ENCODE measurements around the gene STX4.

STX4 gene

GRCh38 chr16:30992931-30993816, 40.2 kb upstream of the STX4 start:
- H3K36me3 Mint-ChIP-seq (ENCODE audit: low read depth), result peaks cover 17% of the 10 kb centered on the region
- no peak overlapping the region for H3K4me3 Mint-ChIP-seq
- H3K27me3 Mint-ChIP-seq, result peaks cover 5% of the 10 kb centered on the region
- peak overlapping the region; percentile 47 for H3K27ac Mint-ChIP-seq
- intact Hi-C loops (cut with micrococcal nuclease), result no loop called here
- peaks cover 48% of the 10 kb centered on the region for H3K4me1 Mint-ChIP-seq (ENCODE audit: low read depth)
- H3K9me3 Mint-ChIP-seq, result no peaks in the 10 kb centered on the region

- peak overlapping the region; percentile 91 for H3K27ac Mint-ChIP-seq
- peaks cover 5% of the 10 kb centered on the region for H3K27me3 Mint-ChIP-seq
- peaks cover 10% of the 10 kb centered on the region for H3K36me3 Mint-ChIP-seq (ENCODE audit: low read depth)
- H3K4me3 Mint-ChIP-seq, result peak overlapping the region; percentile 75
- H3K4me1 Mint-ChIP-seq (ENCODE audit: low read depth), result peaks cover 36% of the 10 kb centered on the region
- H3K9me3 Mint-ChIP-seq, result no peaks in the 10 kb centered on the region
- intact Hi-C loops (cut with micrococcal nuclease), result loop anchor here (2.0 kb wide), 1 partner anchor 37 kb away; the partner anchor contains the start of gene STX4
Measured at GRCh38 chr16:30995927-30996323, 37.4 kb upstream of the STX4 start.

GRCh38 chr16:30996324-30996984, 36.9 kb upstream of the STX4 start:
- peaks cover 36% of the 10 kb centered on the region for H3K4me1 Mint-ChIP-seq (ENCODE audit: low read depth)
- intact Hi-C loops (cut with micrococcal nuclease), result loop anchor here (2.0 kb wide), 1 partner anchor 36 kb away; the partner anchor contains the start of gene STX4
- no peaks in the 10 kb centered on the region for H3K9me3 Mint-ChIP-seq
- peak overlapping the region; percentile 91 for H3K27ac Mint-ChIP-seq
- H3K36me3 Mint-ChIP-seq (ENCODE audit: low read depth), result peaks cover 10% of the 10 kb centered on the region
- peak overlapping the region; percentile 75 for H3K4me3 Mint-ChIP-seq
- peaks cover 6% of the 10 kb centered on the region for H3K27me3 Mint-ChIP-seq

GRCh38 chr16:30996985-30997724, 36.2 kb upstream of the STX4 start:
- no peaks in the 10 kb centered on the region for H3K9me3 Mint-ChIP-seq
- peaks cover 10% of the 10 kb centered on the region for H3K36me3 Mint-ChIP-seq (ENCODE audit: low read depth)
- peaks cover 36% of the 10 kb centered on the region for H3K4me1 Mint-ChIP-seq (ENCODE audit: low read depth)
- H3K27me3 Mint-ChIP-seq, result peaks cover 10% of the 10 kb centered on the region
- H3K4me3 Mint-ChIP-seq, result peak overlapping the region; percentile 75
- intact Hi-C loops (cut with micrococcal nuclease), result loop anchor here (2.0 kb wide), 1 partner anchor 36 kb away; the partner anchor contains the start of gene STX4
- peak overlapping the region; percentile 91 for H3K27ac Mint-ChIP-seq

- peak overlapping the region; percentile 91 for H3K27ac Mint-ChIP-seq
- H3K4me3 Mint-ChIP-seq, result peak overlapping the region; percentile 75
- intact Hi-C loops (cut with micrococcal nuclease), result loop anchor here (2.0 kb wide), 1 partner anchor 35 kb away; the partner anchor contains the start of gene STX4
- peaks cover 12% of the 10 kb centered on the region for H3K27me3 Mint-ChIP-seq
- no peaks in the 10 kb centered on the region for H3K9me3 Mint-ChIP-seq
- H3K4me1 Mint-ChIP-seq (ENCODE audit: low read depth), result peaks cover 27% of the 10 kb centered on the region
- H3K36me3 Mint-ChIP-seq (ENCODE audit: low read depth), result peaks cover 10% of the 10 kb centered on the region
Measured at GRCh38 chr16:30997725-30998711, 35.3 kb upstream of the STX4 start.

GRCh38 chr16:30998852-30999761, 34.3 kb upstream of the STX4 start:
- peaks cover 10% of the 10 kb centered on the region for H3K36me3 Mint-ChIP-seq (ENCODE audit: low read depth)
- peaks cover 23% of the 10 kb centered on the region for H3K4me1 Mint-ChIP-seq (ENCODE audit: low read depth)
- no peak overlapping the region for H3K4me3 Mint-ChIP-seq
- no peak overlapping the region for H3K27ac Mint-ChIP-seq
- H3K9me3 Mint-ChIP-seq, result no peaks in the 10 kb centered on the region
- peaks cover 12% of the 10 kb centered on the region for H3K27me3 Mint-ChIP-seq
- intact Hi-C loops (cut with micrococcal nuclease), result no loop called here

- H3K9me3 Mint-ChIP-seq, result no peaks in the 10 kb centered on the region
- H3K27me3 Mint-ChIP-seq, result peaks cover 18% of the 10 kb centered on the region
- H3K4me3 Mint-ChIP-seq, result no peak overlapping the region
- peaks cover 22% of the 10 kb centered on the region for H3K4me1 Mint-ChIP-seq (ENCODE audit: low read depth)
- H3K36me3 Mint-ChIP-seq (ENCODE audit: low read depth), result peaks cover 10% of the 10 kb centered on the region
- intact Hi-C loops (cut with micrococcal nuclease), result no loop called here
- H3K27ac Mint-ChIP-seq, result peak overlapping the region; percentile 17
Measured at GRCh38 chr16:31000671-31001382, 32.5 kb upstream of the STX4 start.

GRCh38 chr16:31001507-31002249, 31.7 kb upstream of the STX4 start:
- Mint-ChIP-seq H3K9me3 (no peaks in the 10 kb centered on the region), H3K4me1 (ENCODE audit: low read depth) (peaks cover 16% of the 10 kb centered on the region), H3K27ac (peak overlapping the region; percentile 23), H3K4me3 (no peak overlapping the region), H3K36me3 (ENCODE audit: low read depth) (peaks cover 9% of the 10 kb centered on the region), H3K27me3 (peaks cover 25% of the 10 kb centered on the region)
- intact Hi-C loops (cut with micrococcal nuclease), result no loop called here

GRCh38 chr16:31002250-31002700, 31.1 kb upstream of the STX4 start:
- intact Hi-C loops (cut with micrococcal nuclease), result no loop called here
- no peak overlapping the region for H3K4me3 Mint-ChIP-seq
- H3K27ac Mint-ChIP-seq, result peak overlapping the region; percentile 23
- peaks cover 10% of the 10 kb centered on the region for H3K4me1 Mint-ChIP-seq (ENCODE audit: low read depth)
- no peaks in the 10 kb centered on the region for H3K9me3 Mint-ChIP-seq
- peaks cover 30% of the 10 kb centered on the region for H3K27me3 Mint-ChIP-seq
- peaks cover 3% of the 10 kb centered on the region for H3K36me3 Mint-ChIP-seq (ENCODE audit: low read depth)

- no peaks in the 10 kb centered on the region for H3K9me3 Mint-ChIP-seq
- intact Hi-C loops (cut with micrococcal nuclease), result no loop called here
- peaks cover 4% of the 10 kb centered on the region for H3K4me1 Mint-ChIP-seq (ENCODE audit: low read depth)
- no peak overlapping the region for H3K27ac Mint-ChIP-seq
- no peak overlapping the region for H3K4me3 Mint-ChIP-seq
- peaks cover 30% of the 10 kb centered on the region for H3K27me3 Mint-ChIP-seq
- no peaks in the 10 kb centered on the region for H3K36me3 Mint-ChIP-seq (ENCODE audit: low read depth)
Measured at GRCh38 chr16:31002862-31003341, 30.5 kb upstream of the STX4 start.

- peaks cover 4% of the 10 kb centered on the region for H3K4me1 Mint-ChIP-seq (ENCODE audit: low read depth)
- intact Hi-C loops (cut with micrococcal nuclease), result no loop called here
- H3K27ac Mint-ChIP-seq, result no peak overlapping the region
- no peaks in the 10 kb centered on the region for H3K9me3 Mint-ChIP-seq
- H3K27me3 Mint-ChIP-seq, result peaks cover 35% of the 10 kb centered on the region
- no peaks in the 10 kb centered on the region for H3K36me3 Mint-ChIP-seq (ENCODE audit: low read depth)
- no peak overlapping the region for H3K4me3 Mint-ChIP-seq
Measured at GRCh38 chr16:31003744-31004143, 29.6 kb upstream of the STX4 start.

Measured in dendritic cell treated with granulocyte-macrophage colony-stimulating factor and Interleukin-4, amounts not matched to agents 40 ng/mL and 50 ng/mL, for 4 days (primary cell).